ENCODE data around the gene TOMM7.

TOMM7 gene

GRCh38 chr7:22826593-22826992, 3.9 kb upstream of the TOMM7 start:
- no peak for DNase-seq
- no peaks in the 10 kb centered on the region for H3K36me3 Mint-ChIP-seq (ENCODE audit: low read depth)
- H3K9me3 Mint-ChIP-seq = no peaks in the 10 kb centered on the region
- H3K27ac Mint-ChIP-seq = no peak overlapping the region
- H3K27me3 Mint-ChIP-seq (ENCODE audit: low read depth, poor library complexity) = peaks cover 9% of the 10 kb centered on the region
- no peak for TF ChIP-seq CTCF (IDR thresholded peaks at IDR 0.05)
- no peak overlapping the region for H3K4me3 Mint-ChIP-seq
- H3K4me1 Mint-ChIP-seq = peaks cover 19% of the 10 kb centered on the region

GRCh38 chr7:22824760-22825159, 2.1 kb upstream of the TOMM7 start:
- peaks cover 9% of the 10 kb centered on the region for H3K27me3 Mint-ChIP-seq (ENCODE audit: low read depth, poor library complexity)
- no peaks in the 10 kb centered on the region for H3K9me3 Mint-ChIP-seq
- peaks cover 32% of the 10 kb centered on the region for H3K4me1 Mint-ChIP-seq
- H3K36me3 Mint-ChIP-seq (ENCODE audit: low read depth) = no peaks in the 10 kb centered on the region
- no peak overlapping the region for H3K4me3 Mint-ChIP-seq
- H3K27ac Mint-ChIP-seq = no peak overlapping the region
- no peak for DNase-seq
- no peak for TF ChIP-seq CTCF (IDR thresholded peaks at IDR 0.05)

DNA sequence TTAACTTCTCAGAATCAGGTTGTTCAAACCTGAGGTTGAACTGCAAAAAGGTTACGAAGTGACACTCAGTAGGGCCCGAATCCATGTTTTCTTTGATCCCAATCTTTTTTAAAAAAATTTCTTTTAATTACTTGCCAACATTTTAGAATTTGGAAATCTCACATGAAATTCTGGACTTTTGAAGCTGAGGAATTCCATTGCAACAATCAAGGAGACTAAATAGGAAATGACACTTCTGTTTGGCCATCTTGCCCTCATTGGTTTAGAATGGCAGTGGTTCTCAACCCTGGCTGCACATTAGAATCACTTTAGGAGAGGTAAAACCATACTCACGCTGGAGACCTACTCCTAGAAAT, 471 bp upstream of the TOMM7 start:
- Mint-ChIP-seq H3K36me3 (ENCODE audit: low read depth) (peaks cover 5% of the 10 kb centered on the region), H3K27ac (no peak overlapping the region), H3K4me3 (peak overlapping the region; percentile 100), H3K4me1 (peaks cover 36% of the 10 kb centered on the region), H3K9me3 (no peaks in the 10 kb centered on the region), H3K27me3 (ENCODE audit: low read depth, poor library complexity) (peaks cover 9% of the 10 kb centered on the region)
- TF ChIP-seq CTCF (IDR thresholded peaks at IDR 0.05) = no peak
- no peak for DNase-seq

DNA sequence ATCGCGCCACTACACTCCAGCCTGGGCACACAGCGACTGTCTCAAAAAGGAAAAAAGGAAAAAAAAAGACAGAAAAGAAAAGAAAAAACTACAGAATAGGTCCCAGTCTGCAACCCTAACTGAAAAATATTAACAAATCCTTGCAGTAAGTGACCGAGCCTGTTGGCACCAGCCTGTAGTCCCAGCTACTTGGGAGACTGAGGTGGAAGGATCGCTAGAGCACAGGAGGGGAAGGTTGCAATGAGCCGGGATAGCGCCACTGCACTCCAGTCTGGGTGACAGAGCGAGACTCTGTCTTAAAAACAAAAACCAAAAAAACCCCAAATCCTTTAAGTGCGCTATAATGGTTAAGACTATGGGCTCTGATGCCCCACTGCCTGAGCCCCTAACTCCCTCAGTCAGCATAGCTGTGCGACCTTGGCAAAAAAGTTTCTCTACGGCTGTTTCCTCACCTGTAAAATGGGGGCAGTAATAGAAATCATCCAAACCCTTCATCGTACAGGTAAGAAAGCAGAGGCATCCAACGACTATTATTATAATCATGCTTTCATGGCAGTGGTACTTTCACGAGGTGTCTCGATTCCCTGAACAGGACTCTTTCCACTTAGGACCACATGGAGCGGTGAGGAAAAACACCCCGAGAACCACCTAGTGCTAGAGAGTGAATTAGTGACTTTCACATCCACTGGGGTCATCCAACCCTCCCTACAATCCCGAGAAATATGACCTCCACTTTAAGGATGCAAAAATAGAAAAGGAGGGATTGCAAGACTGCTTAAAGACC, 755 bp downstream of the TOMM7 start:
- Mint-ChIP-seq H3K27ac (peak overlapping the region; percentile 98), H3K9me3 (no peaks in the 10 kb centered on the region), H3K4me3 (peak overlapping the region; percentile 100), H3K27me3 (ENCODE audit: low read depth, poor library complexity) (peaks cover 9% of the 10 kb centered on the region), H3K36me3 (ENCODE audit: low read depth) (peaks cover 18% of the 10 kb centered on the region), H3K4me1 (peaks cover 36% of the 10 kb centered on the region)
- TF ChIP-seq CTCF (IDR thresholded peaks at IDR 0.05) = no peak
- no peak for DNase-seq

- H3K27ac Mint-ChIP-seq = no peak overlapping the region
Measured at GRCh38 chr7:22819476-22819875, 3.2 kb downstream of the TOMM7 start.

More at GRCh38 chr7:22819476-22819875, 3.2 kb downstream of the TOMM7 start:
- peak overlapping the region; percentile 66 for H3K4me3 Mint-ChIP-seq
- peaks cover 5% of the 10 kb centered on the region for H3K27me3 Mint-ChIP-seq (ENCODE audit: low read depth, poor library complexity)
- no peak for DNase-seq
- peaks cover 41% of the 10 kb centered on the region for H3K36me3 Mint-ChIP-seq (ENCODE audit: low read depth)
- H3K9me3 Mint-ChIP-seq = no peaks in the 10 kb centered on the region
- H3K4me1 Mint-ChIP-seq = peaks cover 36% of the 10 kb centered on the region
- TF ChIP-seq CTCF (IDR thresholded peaks at IDR 0.05) = no peak

Measured in nephron progenitor cell (in vitro differentiated cells).